HepG2 (cell line): ENCODE results near the gene ABCB9. TPM values are rescaled to one million over a fixed set of nuclear protein-coding genes. Genes with fewer than 3 reads are reported as not detected.

Experiments used
- AFF4 ChIP-seq: sonication (generic); formaldehyde crosslinking; IDR thresholded peaks from 2 replicates; pipeline ENCODE4 v1.4.0; 2020; ENCODE audit warnings: missing genetic modification reagents
- HMGXB3 ChIP-seq: sonication (generic); formaldehyde crosslinking; IDR thresholded peaks from 2 replicates; pipeline ENCODE4 v1.4.0; 2020; ENCODE audit warnings: missing genetic modification reagents, borderline replicate concordance
- IKZF1 ChIP-seq: fragments of 450-650 bp; IDR thresholded peaks from 2 replicates; pipeline ENCODE4 v1.7.1; 2016
- JUND ChIP-seq: sonication (generic); formaldehyde crosslinking; IDR thresholded peaks from 2 replicates; pipeline ENCODE4 v1.8.0; 2022; ENCODE audit warnings: mild to moderate bottlenecking, missing genetic modification reagents
- KDM5B ChIP-seq: sonication (generic); formaldehyde crosslinking; IDR thresholded peaks from 2 replicates; pipeline ENCODE4 v1.4.0; 2020; ENCODE audit warnings: missing genetic modification reagents, mild to moderate bottlenecking, borderline replicate concordance
- KIAA2018 ChIP-seq: sonication (generic); formaldehyde crosslinking; IDR thresholded peaks from 2 replicates; pipeline ENCODE4 v1.5.0; 2020; ENCODE audit warnings: mild to moderate bottlenecking, missing genetic modification reagents, borderline replicate concordance
- NFYB ChIP-seq: sonication (generic); formaldehyde crosslinking; IDR thresholded peaks from 2 replicates; pipeline ENCODE4 v1.4.0; 2020; ENCODE audit warnings: missing genetic modification reagents
- ZBTB43 ChIP-seq: sonication (generic); formaldehyde crosslinking; conservative IDR thresholded peaks from 2 replicates; pipeline ENCODE4 v1.4.0; 2020; ENCODE audit warnings: missing genetic modification reagents
- ZNF709 ChIP-seq: sonication (generic); formaldehyde crosslinking; IDR thresholded peaks from 2 replicates; pipeline ENCODE4 v1.5.0; 2020; ENCODE audit warnings: mild to moderate bottlenecking, missing genetic modification reagents
- ZNF782 ChIP-seq: sonication (generic); formaldehyde crosslinking; IDR thresholded peaks from 2 replicates; pipeline ENCODE4 v1.4.0; 2020; ENCODE audit warnings: missing genetic modification reagents, mild to moderate bottlenecking, borderline replicate concordance
- polyA plus RNA-seq, 8 experiments: library from polyadenylated mRNA; depleted of rRNA in 3 of 8; stranded (reverse) in 7 of 8; unstranded in 1 of 8; fragments of >200 nt; fragmentation: Illumina TruSeq in 4 of 8; extraction: Trizol in 4 of 8; gene quantifications; 2 replicates each; pipeline versions ENCODE4 v1.2.1 to v1.2.3, GENCODE V29; 2011 to 2016; ENCODE audit warnings: low read depth in 4 of 8, missing spikeins in 1 of 8, mixed read lengths in 1 of 8; ENCODE audit not compliant: insufficient read depth in 1 of 8
- total RNA-seq, 5 experiments: library from RNA; depleted of rRNA; stranded (reverse); fragments of >200 nt; fragmentation: Illumina TruSeq; extraction: Trizol; gene quantifications; 2 replicates each; pipeline ENCODE4 v1.2.3, GENCODE V29; 2016; ENCODE audit warnings: low read depth in 1 of 5

The ABCB9 gene
- total and polyA plus RNA-seq, 2 of the 13 experiments (the other 11 are each of a cell fraction or from before 2014, with no cell fraction given), result 5.1 to 6.0 TPM

GRCh38 chr12:122980183-122981035 is 14.1 kb upstream of the ABCB9 start, which contains the start of gene ARL6IP4 (continued):
- TF ChIP-seq KIAA2018 (CRISPR knock-in tag) (no peak), ZBTB43 (peak; percentile 60; the same call in 1 of the 2 replicates), AFF4 (CRISPR knock-in tag) (no peak), IKZF1 (no peak), NFYB (no peak), ZNF782 (CRISPR knock-in tag) (0 out of 2 replicates have a peak, but pooled peaks have one; percentile 15), HMGXB3 (no peak), KDM5B (peak; percentile 89), ZNF709 (CRISPR knock-in tag) (peak; percentile 57), JUND (no peak)
